K562 (cell line): ENCODE measurements around the gene RPS19. TPM values are rescaled to one million over a fixed set of nuclear protein-coding genes. Genes with fewer than 3 reads are reported as not detected.
A peak's percentile ranks its signal among the peaks of the same experiment; 100 is the strongest.

Experiments
- ATAC-seq: fragments of 200-7000 bp; cut with Tn5 transposase; 3 replicates; pipeline ENCODE4 v1.9.1; 2020; ENCODE audit warnings: moderate library complexity
- BruUV-seq: library from RNA; stranded (reverse); fragments of 400-500 nt; replicated peaks from 2 replicates; lab custom pipeline; 2021; lab: Mats Ljungman, UMichigan
- CTCF ChIA-PET: fragments of 300-600 bp; formaldehyde crosslinking; extraction: SDS; loops from one replicate; lab custom pipeline; 2021; ENCODE audit warnings: low intra/inter-chr PET ratio; lab: Yijun Ruan, JAX
- POLR2A ChIA-PET: fragments of 300-600, 350-650 bp; sonication (Branson Sonifier 250); formaldehyde crosslinking; extraction: SDS; loops from one replicate; lab custom pipeline; 2021; ENCODE audit warnings: antibody characterized with exemption, inconsistent platforms; lab: Yijun Ruan, JAX
- DNase-seq, 4 experiments: peaks; one replicate each; pipeline versions ENCODE4 v3.0.0 to v3.0.0-alpha.2; 2011 to 2018; ENCODE audit warnings: low spot score in 3 of 4, mixed read lengths in 3 of 4; ENCODE audit errors: extremely low read depth in 1 of 4
- FAIRE-seq: peaks from 2 replicates; lab custom pipeline; 2011; peaks lifted over from hg19 to GRCh38; lab: Jason Lieb, UNC
- H2AFZ ChIP-seq: 2 replicates; pipeline ENCODE4 v1.6.0; 2011; ENCODE audit warnings: low read depth, low read length, control low read depth, inconsistent platforms
- H3K27ac ChIP-seq: fragments of 200-600 bp; 3 replicates; pipeline ENCODE4 v1.8.0; 2011; ENCODE audit warnings: low read depth, mild to moderate bottlenecking, control low read depth, inconsistent platforms, low read length, moderate library complexity, mixed read lengths; ENCODE audit errors: extremely low read depth
- H3K27me3 ChIP-seq, 2 experiments: fragments of 300-600 bp in 1 of 2; 2 replicates in 1 of 2; 3 replicates in 1 of 2; pipeline versions ENCODE4 v1.6.0 to v1.8.0; 2011; ENCODE audit warnings: inconsistent platforms in 2 of 2, low read length in 2 of 2, mild to moderate bottlenecking in 1 of 2, mixed read lengths in 1 of 2, moderate library complexity in 1 of 2; ENCODE audit not compliant: control insufficient read depth in 2 of 2, insufficient read depth in 2 of 2
- H3K36me3 ChIP-seq: fragments of 300-600 bp; 3 replicates; pipeline ENCODE4 v1.8.0; 2011; ENCODE audit warnings: mild to moderate bottlenecking, low read length, inconsistent platforms; ENCODE audit not compliant: control insufficient read depth, insufficient read depth
- H3K4me1 ChIP-seq, 2 experiments: fragments of 200-600 bp in 1 of 2; replicated peaks in 1 of 2; 2 replicates in 1 of 2; 3 replicates in 1 of 2; pipeline versions ENCODE4 v1.5.1 to v1.8.0; 2011; ENCODE audit warnings: inconsistent platforms in 2 of 2, low read length in 2 of 2, mild to moderate bottlenecking in 1 of 2, mixed read lengths in 1 of 2, moderate library complexity in 1 of 2; ENCODE audit not compliant: control insufficient read depth in 2 of 2, insufficient read depth in 2 of 2
- H3K4me2 ChIP-seq: 2 replicates; pipeline ENCODE4 v1.6.1; 2011; ENCODE audit warnings: low read length, control low read depth, inconsistent platforms, mixed read lengths; ENCODE audit not compliant: insufficient read depth
- H3K4me3 ChIP-seq: fragments of 200-600 bp; sonication (generic), shearing (Covaris generic); 2 replicates; pipeline ENCODE4 v1.5.1; 2016; ENCODE audit warnings: control low read depth, inconsistent platforms
- H3K79me2 ChIP-seq: fragments of 200-600 bp; 3 replicates; pipeline ENCODE4 v1.8.0; 2011; ENCODE audit warnings: low read length, inconsistent platforms; ENCODE audit not compliant: control insufficient read depth, insufficient read depth
- H3K9ac ChIP-seq, 2 experiments: 2 replicates each; pipeline versions ENCODE4 v1.6.0 to v1.6.1; 2011; ENCODE audit warnings: low read depth in 2 of 2, low read length in 2 of 2, control low read depth in 1 of 2, inconsistent platforms in 1 of 2, mild to moderate bottlenecking in 1 of 2, mixed read lengths in 1 of 2; ENCODE audit not compliant: insufficient read depth in 1 of 2
- H3K9me1 ChIP-seq: one replicate; pipeline ENCODE4 v1.6.0; 2011; ENCODE audit warnings: inconsistent platforms, mild to moderate bottlenecking, low read length, moderate library complexity; ENCODE audit not compliant: control insufficient read depth, insufficient read depth
- H3K9me3 ChIP-seq: replicated peaks from 2 replicates; pipeline ENCODE4 v1.5.1; 2011; ENCODE audit warnings: low read depth, low read length, inconsistent platforms; ENCODE audit not compliant: control insufficient read depth, insufficient read depth
- H4K20me1 ChIP-seq: replicated peaks from 2 replicates; pipeline ENCODE4 v1.6.1; 2011; ENCODE audit warnings: low read length, inconsistent platforms, mixed read lengths; ENCODE audit not compliant: control insufficient read depth, insufficient read depth
- BDP1 ChIP-seq: IDR thresholded peaks from 3 replicates; pipeline ENCODE4 v1.6.1; 2011; ENCODE audit not compliant: insufficient read length, insufficient read depth
- CBFB ChIP-seq: sonication (generic); formaldehyde crosslinking; IDR thresholded peaks from 2 replicates; pipeline ENCODE4 v1.4.0; 2020; ENCODE audit warnings: mild to moderate bottlenecking, missing genetic modification reagents
- GTF2F1 ChIP-seq: IDR thresholded peaks from 2 replicates; pipeline ENCODE4 v1.6.1; 2011; ENCODE audit warnings: low read depth, low read length, improper control_type of control experiment
- LEF1 ChIP-seq: fragments of 450-650 bp; IDR thresholded peaks from 2 replicates; pipeline ENCODE4 v1.6.1; 2016; ENCODE audit warnings: mild to moderate bottlenecking
- MAFF ChIP-seq: IDR thresholded peaks from 2 replicates; pipeline ENCODE4 v1.6.1; 2012; ENCODE audit warnings: low read length, improper control_type of control experiment
- NFE2 ChIP-seq: IDR thresholded peaks from 2 replicates; pipeline ENCODE4 v1.6.1; 2014; ENCODE audit warnings: antibody characterized with exemption, low read depth
- POLR3A ChIP-seq: IDR thresholded peaks from 2 replicates; pipeline ENCODE4 v1.6.1; 2011; ENCODE audit warnings: borderline replicate concordance, mild to moderate bottlenecking, moderate library complexity; ENCODE audit not compliant: insufficient read length, insufficient read depth; ENCODE audit errors: extremely low read depth
- STAT5B ChIP-seq: fragments of 250-450 bp; sonication (Bioruptor Pico); IDR thresholded peaks from 2 replicates; pipeline ENCODE4 v1.8.0; 2021; ENCODE audit warnings: mild to moderate bottlenecking, inconsistent platforms
- TSHZ1 ChIP-seq: fragments of 250-450 bp; sonication (Bioruptor Pico); IDR thresholded peaks from 2 replicates; pipeline ENCODE4 v1.4.0; 2020; ENCODE audit warnings: mild to moderate bottlenecking, moderate library complexity
- ZFPM2 ChIP-seq: fragments of 250-450 bp; sonication (Bioruptor Pico); IDR thresholded peaks from 2 replicates; pipeline ENCODE4 v1.5.1; 2022; ENCODE audit warnings: mild to moderate bottlenecking
- ZNF184 ChIP-seq: sonication (generic); formaldehyde crosslinking; IDR thresholded peaks from 2 replicates; pipeline ENCODE4 v1.5.0; 2020; ENCODE audit warnings: missing genetic modification reagents
- ZNF311 ChIP-seq: fragments of 250-450 bp; sonication (Bioruptor Pico); IDR thresholded peaks from 2 replicates; pipeline ENCODE4 v1.4.0; 2020; ENCODE audit warnings: mild to moderate bottlenecking, moderate library complexity
- ZNF75A ChIP-seq: fragments of 450-650 bp; formaldehyde crosslinking; IDR thresholded peaks from 2 replicates; pipeline ENCODE4 v1.4.0; 2020; ENCODE audit warnings: mild to moderate bottlenecking
- WGBS: fragments of 100-300 bp; shearing (Covaris generic); methylation state at CpG from one replicate; pipeline ENCODE4 v1.1.6; 2016; ENCODE audit warnings: low coverage, mixed read lengths; ENCODE audit not compliant: insufficient coverage; ENCODE audit errors: missing lambda C conversion rate; 5-methylcytosine and 5-hydroxymethylcytosine counted together
- in situ Hi-C: fragments of 300-500 bp; cut with MboI; formaldehyde crosslinking; loops from 4 replicates; pipeline ENCODE4 v1.15.0; 2018; ENCODE audit warnings: inconsistent platforms, mixed read lengths
- intact Hi-C: fragments of 100-400 bp; cut with micrococcal nuclease; formaldehyde crosslinking; loops from 2 replicates; pipeline ENCODE4 v1.14.2; 2022
- polyA plus RNA-seq, 8 experiments: library from polyadenylated mRNA; depleted of rRNA in 4 of 8; stranded (reverse) in 5 of 8; unstranded in 3 of 8; fragments of >200 nt; fragmentation: Nextera tagmentation in 2 of 8; fragmentation: Illumina TruSeq in 1 of 8; extraction: Ambion mirVana in 2 of 8; extraction: Trizol in 1 of 8; gene quantifications; 2 replicates each; pipeline versions ENCODE4 v1.2.1 to v1.2.3, GENCODE V29; 2011 to 2014; ENCODE audit warnings: inconsistent platforms in 1 of 8, missing spikeins in 1 of 8
- total RNA-seq, 7 experiments: library from RNA; depleted of rRNA in 6 of 7; stranded (reverse); fragments of >200 nt in 6 of 7; fragmentation: Illumina TruSeq in 2 of 7; extraction: Trizol in 2 of 7; gene quantifications; 2 replicates each; pipeline versions ENCODE4 v1.2.1 to v1.2.3, GENCODE V29; 2011 to 2021; ENCODE audit warnings: low replicate concordance in 1 of 7

RPS19 gene
- total and polyA plus RNA-seq, 9 of the 15 experiments (the other 6 are each of a cell fraction or from before 2014, with no cell fraction given), result 1,964 to 3,408 (median 2,747) TPM

- in situ Hi-C loops, result no loop called here
- TF ChIP-seq ZFPM2 (CRISPR knock-in tag) (no peak), LEF1 (no peak), ZNF311 (CRISPR knock-in tag) (no peak), BDP1 (no peak), TSHZ1 (CRISPR knock-in tag) (no peak), POLR3A (no peak), MAFF (no peak), STAT5B (CRISPR knock-in tag) (no peak), NFE2 (no peak), ZNF75A (CRISPR knock-in tag) (no peak), ZNF184 (CRISPR knock-in tag) (no peak), CBFB (CRISPR knock-in tag) (no peak), GTF2F1 (no peak)
- H3K4me1 ChIP-seq, result peaks cover 0 to 26% of the 10 kb centered on the region in 2 experiments; a peak in 2 of 5 replicates
- ChIA-PET POLR2A (interaction anchor here (1.4 kb wide), 1 partner anchor 22 kb away, joined by 4 read pairs; no protein-coding TSS in a partner anchor), CTCF (no interaction called here)
- no peaks in the 10 kb centered on the region for H3K79me2 ChIP-seq
- DNase-seq (no peak), FAIRE-seq (no peak), ATAC-seq (peak; percentile 60)
- H3K4me2 ChIP-seq, result no peak overlapping the region
- intact Hi-C loops, result no loop called here
- no peak overlapping the region for H2AFZ ChIP-seq
- no TSS peak for BruUV-seq
- H3K27me3 ChIP-seq, result peaks cover 32 to 59% of the 10 kb centered on the region in 2 experiments
- H3K9ac ChIP-seq, result no peak overlapping the region; a peak in 1 of 4 replicates
- no peaks in the 10 kb centered on the region for H3K9me1 ChIP-seq
- no peaks in the 10 kb centered on the region for H3K36me3 ChIP-seq
- 3% methylated on average over 6 of the region's 51 CpGs for WGBS
- no peak overlapping the region for H3K27ac ChIP-seq
- H3K9me3 ChIP-seq, result no peaks in the 10 kb centered on the region
- H3K4me3 ChIP-seq, result no peak overlapping the region
- peaks cover 29% of the 10 kb centered on the region; the same call in 1 of the 2 replicates for H4K20me1 ChIP-seq
Observed at GRCh38 chr19:41912899-41913537, 53.0 kb downstream of the RPS19 start.
